Mesothelial cell of epicardium (in vitro differentiated cells): ENCODE measurements around the gene TNNT2. TPM values are rescaled to one million over a fixed set of nuclear protein-coding genes. Genes with fewer than 3 reads are reported as not detected.

Experiments
- DNase-seq, 2 experiments: peaks; one replicate each; pipeline ENCODE4 v3.0.0; 2021; ENCODE audit warnings: low spot score in 2 of 2; ENCODE audit not compliant: unreplicated experiment in 2 of 2
- H3K27ac Mint-ChIP-seq: 2 replicates; pipeline ENCODE4 v1.8.0; 2021; ENCODE audit warnings: mixed read lengths
- H3K27me3 Mint-ChIP-seq: 2 replicates; pipeline ENCODE4 v1.8.0; 2021; ENCODE audit warnings: low read depth, mixed read lengths
- H3K36me3 Mint-ChIP-seq: 2 replicates; pipeline ENCODE4 v1.8.0; 2021; ENCODE audit warnings: mixed read lengths
- H3K4me1 Mint-ChIP-seq: 2 replicates; pipeline ENCODE4 v1.8.0; 2021; ENCODE audit warnings: mixed read lengths
- H3K4me3 Mint-ChIP-seq: 2 replicates; pipeline ENCODE4 v1.8.0; 2021; ENCODE audit warnings: mild to moderate bottlenecking, moderate library complexity, mixed read lengths
- H3K9me3 Mint-ChIP-seq: 2 replicates; pipeline ENCODE4 v1.8.0; 2021; ENCODE audit warnings: mixed read lengths
- total RNA-seq: library from RNA; stranded (reverse); gene quantifications from 3 replicates; pipeline ENCODE4 v1.2.1, GENCODE V29; 2021
- TF ChIP-seq, protein P1 (sequence below): fragments of 200-600 bp; sonication (generic); IDR thresholded peaks from one replicate; pipeline ENCODE4 v1.5.0; 2021; ENCODE audit warnings: antibody characterized with exemption; ENCODE audit not compliant: unreplicated experiment

The TNNT2 gene
- total RNA-seq, 1 donor from 2014 or later, result 37.1 TPM

DNA sequence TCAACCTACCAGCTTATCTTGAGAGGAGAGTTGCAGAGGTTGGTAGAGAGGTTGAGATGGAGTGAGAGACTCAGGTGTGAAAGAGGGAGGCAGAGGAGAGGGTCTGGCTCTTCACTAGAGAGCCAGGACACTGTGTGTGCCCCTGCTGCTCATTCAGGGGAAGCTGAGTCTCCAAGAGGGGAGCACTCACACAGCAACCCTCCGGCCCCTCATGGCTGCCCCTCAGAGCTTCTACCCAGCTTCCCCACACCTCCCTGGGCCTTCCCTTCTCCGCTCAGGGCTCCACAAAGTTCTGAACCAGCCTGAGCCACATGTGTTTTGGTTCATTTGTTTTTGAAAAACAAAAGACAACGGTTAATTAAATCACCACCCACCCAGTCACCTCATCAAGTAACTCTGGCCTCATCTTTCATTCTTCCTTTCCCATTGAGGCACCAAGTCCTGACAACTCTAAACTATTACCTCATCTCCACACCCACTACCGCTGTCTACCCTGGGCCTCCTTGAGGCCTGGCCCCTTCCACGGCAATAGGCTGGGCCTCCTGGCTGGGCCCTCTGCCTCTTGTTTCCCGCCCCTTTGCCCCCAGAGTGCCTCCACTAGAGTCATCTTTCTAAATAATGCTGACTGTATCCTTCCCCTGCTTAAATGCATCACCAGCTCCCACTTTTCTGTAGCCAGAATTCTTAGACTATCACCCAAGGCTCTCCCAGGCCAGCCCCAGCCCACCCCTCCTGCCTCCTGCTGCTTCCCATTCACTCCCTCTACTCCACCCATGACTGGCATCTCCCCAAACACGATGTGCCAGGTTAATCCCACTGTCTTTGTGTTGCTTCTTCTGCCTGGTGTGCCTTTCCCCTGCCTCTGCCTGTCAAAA, 33.0 kb downstream of the TNNT2 start:
- Mint-ChIP-seq H3K27ac (no peak overlapping the region), H3K4me1 (peaks cover 3% of the 10 kb centered on the region), H3K27me3 (peaks cover 3% of the 10 kb centered on the region), H3K9me3 (peaks cover 7% of the 10 kb centered on the region), H3K36me3 (peaks cover 2% of the 10 kb centered on the region), H3K4me3 (no peak overlapping the region)
- TF ChIP-seq, protein P1, sequence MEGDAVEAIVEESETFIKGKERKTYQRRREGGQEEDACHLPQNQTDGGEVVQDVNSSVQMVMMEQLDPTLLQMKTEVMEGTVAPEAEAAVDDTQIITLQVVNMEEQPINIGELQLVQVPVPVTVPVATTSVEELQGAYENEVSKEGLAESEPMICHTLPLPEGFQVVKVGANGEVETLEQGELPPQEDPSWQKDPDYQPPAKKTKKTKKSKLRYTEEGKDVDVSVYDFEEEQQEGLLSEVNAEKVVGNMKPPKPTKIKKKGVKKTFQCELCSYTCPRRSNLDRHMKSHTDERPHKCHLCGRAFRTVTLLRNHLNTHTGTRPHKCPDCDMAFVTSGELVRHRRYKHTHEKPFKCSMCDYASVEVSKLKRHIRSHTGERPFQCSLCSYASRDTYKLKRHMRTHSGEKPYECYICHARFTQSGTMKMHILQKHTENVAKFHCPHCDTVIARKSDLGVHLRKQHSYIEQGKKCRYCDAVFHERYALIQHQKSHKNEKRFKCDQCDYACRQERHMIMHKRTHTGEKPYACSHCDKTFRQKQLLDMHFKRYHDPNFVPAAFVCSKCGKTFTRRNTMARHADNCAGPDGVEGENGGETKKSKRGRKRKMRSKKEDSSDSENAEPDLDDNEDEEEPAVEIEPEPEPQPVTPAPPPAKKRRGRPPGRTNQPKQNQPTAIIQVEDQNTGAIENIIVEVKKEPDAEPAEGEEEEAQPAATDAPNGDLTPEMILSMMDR, result no peak
- no peak for DNase-seq

DNA sequence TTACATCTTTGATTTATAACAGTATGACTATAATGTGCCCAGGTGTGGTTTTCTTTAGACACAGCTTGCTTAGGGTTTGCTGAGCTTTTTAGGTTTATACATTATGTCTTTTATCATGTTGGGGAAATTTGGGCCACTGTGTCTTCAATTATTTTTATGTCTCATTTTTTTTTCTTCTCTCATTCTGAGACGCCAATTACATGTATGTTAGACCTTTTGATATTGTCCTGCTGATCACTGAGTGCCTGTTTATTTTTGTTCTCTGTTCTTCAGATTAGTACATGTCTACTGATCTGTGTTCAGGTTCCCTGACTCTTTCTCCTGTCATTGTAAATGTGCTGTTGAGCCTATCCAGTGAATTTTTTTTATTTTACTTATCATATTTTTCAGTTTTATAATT, 36.1 kb downstream of the TNNT2 start:
- no peak for DNase-seq
- Mint-ChIP-seq H3K36me3 (peaks cover 2% of the 10 kb centered on the region), H3K27me3 (peaks cover 2% of the 10 kb centered on the region), H3K27ac (no peak overlapping the region), H3K4me1 (no peaks in the 10 kb centered on the region), H3K9me3 (peaks cover 7% of the 10 kb centered on the region), H3K4me3 (no peak overlapping the region)
- TF ChIP-seq, protein P1, result no peak

DNA sequence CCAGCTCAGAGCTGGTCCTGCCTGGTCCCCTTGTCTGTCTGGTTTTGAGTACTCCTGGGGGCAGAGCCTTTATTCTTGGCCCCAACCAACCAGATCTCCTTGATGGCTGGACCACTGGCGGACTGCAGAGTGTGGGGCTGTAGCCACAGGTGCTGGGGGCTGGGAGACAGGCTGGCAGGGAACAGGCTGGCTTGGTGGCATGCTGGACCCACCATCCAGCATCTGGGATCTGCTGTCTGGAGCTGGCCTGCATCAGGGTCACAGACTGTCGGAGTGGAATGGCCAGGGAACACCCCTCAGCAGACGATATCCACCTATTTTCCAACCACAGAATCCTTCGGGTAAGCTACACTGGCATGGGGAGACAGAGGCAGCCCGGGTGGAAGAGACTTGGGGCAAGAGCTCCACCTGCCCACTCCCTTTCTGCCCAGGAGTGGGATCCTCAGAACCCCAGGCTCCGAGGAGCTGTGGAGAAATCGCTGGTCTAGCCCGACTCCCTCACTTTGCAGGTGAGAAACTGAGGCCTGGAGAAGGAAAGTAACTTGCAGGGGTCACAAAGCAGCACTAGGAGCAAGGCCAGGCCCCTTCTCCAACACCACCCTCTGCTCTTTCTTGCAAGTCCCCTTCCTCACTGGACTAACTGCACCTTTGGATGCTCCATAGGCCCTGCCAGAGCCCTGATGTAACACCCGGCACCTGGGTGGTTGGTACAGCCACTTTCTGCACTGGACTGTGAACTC, 40.6 kb downstream of the TNNT2 start:
- DNase-seq, result no peak
- TF ChIP-seq, protein P1, result no peak
- Mint-ChIP-seq H3K9me3 (peaks cover 7% of the 10 kb centered on the region), H3K27ac (no peak overlapping the region), H3K4me3 (no peak overlapping the region), H3K4me1 (no peaks in the 10 kb centered on the region), H3K36me3 (peaks cover 2% of the 10 kb centered on the region), H3K27me3 (peaks cover 2% of the 10 kb centered on the region)

DNA sequence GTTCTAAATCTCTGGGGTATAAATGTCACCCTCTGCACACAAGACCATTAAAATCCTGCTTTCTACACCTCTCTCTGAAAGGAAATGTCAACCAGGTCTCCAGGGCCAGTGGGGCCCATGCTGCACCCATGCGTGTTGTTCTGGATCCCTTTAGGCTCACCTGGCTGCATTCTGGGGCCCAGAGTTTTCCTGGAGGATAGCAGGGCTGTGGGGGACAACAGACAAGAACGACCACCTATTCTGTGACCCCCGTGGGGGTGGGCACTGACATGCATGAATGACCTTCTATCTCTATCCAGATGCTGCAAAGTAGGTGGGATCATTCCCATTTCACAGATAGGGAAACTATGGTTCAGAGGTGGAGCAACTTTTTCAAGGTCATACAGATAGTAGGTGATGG, 41.6 kb downstream of the TNNT2 start:
- H3K27me3 Mint-ChIP-seq, result peaks cover 2% of the 10 kb centered on the region
- H3K36me3 Mint-ChIP-seq, result no peaks in the 10 kb centered on the region
- no peak overlapping the region for H3K27ac Mint-ChIP-seq
- H3K4me1 Mint-ChIP-seq, result no peaks in the 10 kb centered on the region
- no peaks in the 10 kb centered on the region for H3K9me3 Mint-ChIP-seq
- TF ChIP-seq, protein P1, result no peak
- no peak for DNase-seq
- no peak overlapping the region for H3K4me3 Mint-ChIP-seq

DNA sequence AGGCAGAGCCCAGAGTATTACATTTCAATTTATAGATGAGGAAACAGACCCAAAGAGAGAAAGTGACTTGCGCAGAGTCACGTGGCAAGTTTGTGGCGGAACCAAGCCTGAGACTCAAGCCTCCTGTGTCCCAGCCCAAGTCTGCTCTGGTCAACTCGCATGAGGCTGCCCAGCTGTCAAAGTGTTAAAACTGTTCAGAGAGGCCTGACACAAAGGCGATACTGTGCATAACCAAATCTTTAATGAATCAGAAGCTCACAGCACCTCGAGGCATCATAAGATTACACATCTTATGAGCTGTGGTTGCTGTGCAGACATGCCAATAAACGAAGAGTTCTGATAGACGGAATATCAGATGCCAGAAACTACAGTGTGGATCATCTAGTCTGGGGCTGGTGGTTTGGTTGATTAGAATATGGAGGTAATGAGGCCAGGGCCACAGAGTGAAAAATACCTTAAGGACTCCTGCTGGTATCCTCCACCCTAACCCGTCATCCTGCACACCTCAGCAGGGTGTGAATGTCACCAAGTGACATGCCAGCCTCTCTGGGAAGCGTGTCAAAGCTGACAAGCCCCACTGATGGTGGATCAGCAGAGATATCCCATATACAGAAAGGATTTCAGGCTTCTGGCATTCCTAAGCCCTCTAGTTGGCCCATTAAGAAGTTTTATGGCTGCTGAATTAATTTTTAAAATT, 42.2 kb downstream of the TNNT2 start:
- TF ChIP-seq, protein P1, result no peak
- no peak overlapping the region for H3K4me3 Mint-ChIP-seq
- no peaks in the 10 kb centered on the region for H3K9me3 Mint-ChIP-seq
- peaks cover 2% of the 10 kb centered on the region for H3K27me3 Mint-ChIP-seq
- no peak for DNase-seq
- H3K4me1 Mint-ChIP-seq, result no peaks in the 10 kb centered on the region
- no peaks in the 10 kb centered on the region for H3K36me3 Mint-ChIP-seq
- no peak overlapping the region for H3K27ac Mint-ChIP-seq
